ENCODE results near the gene MROH2A.
"Not testable (repeated sequence)": the region's sequence is repeated elsewhere in the genome, so short reads cannot be mapped to it uniquely, and the experiment has no call there.

MROH2A gene, protein sequence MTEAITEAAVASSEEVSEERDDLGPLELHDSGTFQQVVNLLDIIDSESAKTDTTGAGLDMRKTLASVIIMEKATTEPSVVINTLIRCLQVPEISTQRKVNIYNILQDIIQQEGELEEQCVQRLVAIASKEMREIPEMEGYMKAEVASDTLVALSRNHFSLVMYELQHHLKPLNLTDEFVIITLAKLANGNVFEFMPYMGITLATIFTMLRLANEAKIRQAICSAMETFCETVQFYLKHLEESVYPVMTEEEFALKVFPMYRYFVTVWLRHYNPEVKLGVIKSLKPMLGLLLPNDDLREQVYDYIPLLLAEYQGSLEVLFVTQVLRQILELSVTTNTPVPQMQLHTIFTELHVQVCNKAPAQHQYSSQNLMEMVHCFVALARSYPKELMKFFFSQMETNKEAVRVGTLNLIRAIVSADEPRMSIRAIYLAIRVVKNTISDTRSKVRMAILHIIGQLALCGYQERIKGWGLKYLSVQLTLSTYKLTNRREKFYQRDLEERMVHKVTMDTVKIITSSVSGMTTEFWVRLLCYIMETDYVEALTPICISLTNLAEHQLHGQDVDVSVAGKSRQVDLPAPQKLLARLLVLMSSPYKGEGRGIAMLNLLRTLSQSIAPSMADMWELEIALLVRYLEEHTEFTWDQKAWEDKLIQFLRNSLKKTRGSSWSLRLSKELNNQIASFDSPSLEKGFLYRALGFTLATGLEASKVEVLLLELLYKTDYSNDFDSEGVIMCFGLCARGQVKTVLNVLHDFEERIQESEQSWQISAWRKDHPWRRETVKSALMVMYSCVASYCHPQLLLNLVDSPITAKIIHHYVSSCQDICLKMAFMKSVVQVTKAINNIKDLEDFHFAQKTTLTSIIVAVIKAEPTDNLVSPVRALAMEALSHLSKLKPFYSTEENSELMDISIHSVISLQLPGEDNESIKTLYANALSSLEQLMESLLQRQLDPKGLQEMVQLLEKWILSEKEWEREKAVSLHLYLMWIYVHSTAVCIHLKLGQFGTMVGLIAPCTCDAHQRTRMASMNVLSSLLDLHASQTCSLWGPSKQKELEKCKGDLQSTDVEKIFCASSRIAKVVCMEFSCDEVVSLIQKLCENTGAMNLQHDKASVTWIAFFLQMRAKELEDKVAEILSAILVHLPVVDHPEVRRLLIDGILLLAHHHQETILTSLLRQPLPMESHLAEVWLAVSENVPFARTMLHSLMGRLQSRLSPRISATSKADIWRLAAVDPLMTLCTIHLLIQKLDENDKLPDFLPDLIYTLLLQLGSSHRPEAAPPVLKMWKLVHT (N-terminal part only)

DNA sequence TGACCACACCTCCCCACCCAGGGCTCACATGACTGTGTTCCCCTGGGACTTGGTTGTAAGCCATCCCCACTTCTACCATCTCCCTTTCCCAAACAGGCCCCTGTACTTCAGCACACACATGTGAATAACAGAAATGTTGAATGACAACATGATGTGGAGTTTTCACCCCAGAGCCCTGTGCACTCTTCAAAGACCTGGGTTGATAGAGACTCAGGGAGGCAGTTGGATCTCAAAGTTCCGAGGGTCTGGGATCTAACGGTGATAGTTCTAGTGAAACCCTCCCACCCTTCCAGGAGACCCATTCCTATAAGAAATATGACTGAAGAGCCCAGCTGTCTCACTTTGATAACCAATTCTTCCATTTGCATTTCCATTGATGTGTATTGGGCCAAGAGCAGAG lies at the start of gene MROH2A:
TSS of gene MROH2A (plus strand) at position 301 of the 400 bp plus-strand sequence. CDS start 1,029 bp downstream, outside the sequence.
- no peak within 1 kb of the TSS for H3K4me3 ChIP-seq (ENCODE audit: low read length)
- no peak for DNase-seq (ENCODE audit: low read depth)
- TF ChIP-seq, protein P1, sequence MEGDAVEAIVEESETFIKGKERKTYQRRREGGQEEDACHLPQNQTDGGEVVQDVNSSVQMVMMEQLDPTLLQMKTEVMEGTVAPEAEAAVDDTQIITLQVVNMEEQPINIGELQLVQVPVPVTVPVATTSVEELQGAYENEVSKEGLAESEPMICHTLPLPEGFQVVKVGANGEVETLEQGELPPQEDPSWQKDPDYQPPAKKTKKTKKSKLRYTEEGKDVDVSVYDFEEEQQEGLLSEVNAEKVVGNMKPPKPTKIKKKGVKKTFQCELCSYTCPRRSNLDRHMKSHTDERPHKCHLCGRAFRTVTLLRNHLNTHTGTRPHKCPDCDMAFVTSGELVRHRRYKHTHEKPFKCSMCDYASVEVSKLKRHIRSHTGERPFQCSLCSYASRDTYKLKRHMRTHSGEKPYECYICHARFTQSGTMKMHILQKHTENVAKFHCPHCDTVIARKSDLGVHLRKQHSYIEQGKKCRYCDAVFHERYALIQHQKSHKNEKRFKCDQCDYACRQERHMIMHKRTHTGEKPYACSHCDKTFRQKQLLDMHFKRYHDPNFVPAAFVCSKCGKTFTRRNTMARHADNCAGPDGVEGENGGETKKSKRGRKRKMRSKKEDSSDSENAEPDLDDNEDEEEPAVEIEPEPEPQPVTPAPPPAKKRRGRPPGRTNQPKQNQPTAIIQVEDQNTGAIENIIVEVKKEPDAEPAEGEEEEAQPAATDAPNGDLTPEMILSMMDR (IDR thresholded peaks at IDR 0.05; ENCODE audit: insufficient read depth, low read depth, low read length, missing control alignments), result no peak

DNA sequence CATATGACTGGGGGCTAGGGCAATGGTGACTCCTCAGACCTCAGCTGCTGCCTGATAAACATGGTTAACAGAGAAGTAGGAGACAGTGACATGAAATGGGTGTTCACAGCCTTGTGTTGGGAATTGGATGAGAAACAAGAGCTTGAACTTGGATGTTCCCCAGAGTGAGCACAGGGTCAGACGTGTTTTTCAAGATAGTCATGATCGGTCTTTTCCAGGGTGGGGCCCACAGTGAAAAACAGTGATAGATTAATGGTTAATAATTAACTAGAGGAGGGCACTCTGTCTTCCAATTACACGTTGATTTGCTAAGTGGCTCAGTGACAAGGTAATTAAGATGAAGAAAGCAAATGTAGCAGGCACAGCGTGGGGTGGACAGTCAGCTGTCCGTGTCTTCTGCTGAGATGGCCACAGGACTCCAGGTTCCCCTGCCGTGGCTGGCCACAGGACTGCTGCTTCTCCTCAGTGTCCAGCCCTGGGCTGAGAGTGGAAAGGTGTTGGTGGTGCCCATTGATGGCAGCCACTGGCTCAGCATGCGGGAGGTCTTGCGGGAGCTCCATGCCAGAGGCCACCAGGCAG lies 49.3 kb upstream of the MROH2A start, which contains the start of gene UGT1A3:
TSS of gene UGT1A3 (plus strand) at position 320 of the 579 bp plus-strand sequence. CDS start at position 405, 85 bp downstream.
- H3K4me3 ChIP-seq (ENCODE audit: low read length), result no peak within 1 kb of the TSS
- TF ChIP-seq, protein P1 (IDR thresholded peaks at IDR 0.05; ENCODE audit: insufficient read depth, low read depth, low read length, missing control alignments), result no peak
- no peak for DNase-seq (ENCODE audit: low read depth)

DNA sequence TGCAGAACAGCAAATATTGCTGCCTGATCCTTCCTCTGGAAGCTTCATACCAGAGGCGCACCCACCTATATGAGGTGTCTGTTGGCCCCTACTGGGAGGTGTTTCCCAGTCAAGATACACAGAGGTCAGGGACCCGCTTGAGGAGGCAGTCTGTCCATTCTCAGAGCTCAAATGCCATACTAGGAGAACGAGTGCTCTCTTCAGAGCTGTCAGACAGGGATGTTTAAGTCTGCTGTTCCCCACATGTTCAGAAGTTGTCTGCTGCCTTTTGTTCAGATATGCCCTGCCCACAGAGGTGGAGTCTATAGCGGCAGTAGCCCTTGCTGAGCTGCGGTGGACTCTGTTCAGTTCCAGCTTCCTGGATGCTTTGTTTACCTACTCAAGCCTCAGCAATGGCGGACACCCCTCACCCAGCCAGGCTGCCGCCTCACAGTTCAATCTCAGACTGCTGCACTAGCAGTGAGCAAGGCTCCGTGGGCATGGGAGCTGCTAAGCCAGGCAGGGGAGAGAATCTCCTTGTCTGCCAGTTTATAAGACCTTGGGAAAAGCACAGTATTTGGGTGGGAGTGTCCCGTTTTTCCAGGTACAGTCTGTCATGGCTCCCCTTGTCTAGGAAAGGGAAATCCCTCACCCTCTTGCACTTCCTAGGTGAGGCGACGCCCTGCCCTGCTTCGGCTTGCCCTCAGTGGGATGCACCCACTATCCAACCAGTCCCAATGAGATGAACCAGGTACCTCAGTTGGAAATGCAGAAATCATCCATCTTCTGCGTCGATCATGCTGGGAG lies 41.1 kb upstream of the MROH2A start:
- not testable (repeated sequence) for DNase-seq (ENCODE audit: low read depth); H3K4me3 ChIP-seq (ENCODE audit: low read length)

DNA sequence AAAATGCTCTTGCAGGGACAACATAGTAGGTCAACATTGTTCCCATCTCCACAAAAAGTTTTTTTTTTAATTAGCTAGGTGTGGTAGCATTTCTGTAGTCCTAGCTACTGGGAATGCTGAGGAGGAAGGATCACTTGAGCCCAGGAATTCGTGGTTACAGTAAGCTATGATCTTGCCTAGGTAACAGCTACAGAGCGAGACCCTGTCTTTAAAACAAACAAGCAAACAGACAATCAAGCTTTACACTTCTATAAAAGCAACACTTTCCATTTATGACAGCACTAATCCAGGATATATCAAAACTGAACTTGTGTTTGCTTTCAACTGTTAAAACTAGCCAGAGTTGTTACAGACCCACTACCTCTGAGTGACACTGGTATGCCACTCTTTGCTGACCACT lies 37.3 kb upstream of the MROH2A start:
- TF ChIP-seq, protein P1 (IDR thresholded peaks at IDR 0.05; ENCODE audit: insufficient read depth, low read depth, low read length, missing control alignments), result no peak
- H3K4me3 ChIP-seq (ENCODE audit: low read length), result no peak overlapping the region
- DNase-seq (ENCODE audit: low read depth), result no peak

DNA sequence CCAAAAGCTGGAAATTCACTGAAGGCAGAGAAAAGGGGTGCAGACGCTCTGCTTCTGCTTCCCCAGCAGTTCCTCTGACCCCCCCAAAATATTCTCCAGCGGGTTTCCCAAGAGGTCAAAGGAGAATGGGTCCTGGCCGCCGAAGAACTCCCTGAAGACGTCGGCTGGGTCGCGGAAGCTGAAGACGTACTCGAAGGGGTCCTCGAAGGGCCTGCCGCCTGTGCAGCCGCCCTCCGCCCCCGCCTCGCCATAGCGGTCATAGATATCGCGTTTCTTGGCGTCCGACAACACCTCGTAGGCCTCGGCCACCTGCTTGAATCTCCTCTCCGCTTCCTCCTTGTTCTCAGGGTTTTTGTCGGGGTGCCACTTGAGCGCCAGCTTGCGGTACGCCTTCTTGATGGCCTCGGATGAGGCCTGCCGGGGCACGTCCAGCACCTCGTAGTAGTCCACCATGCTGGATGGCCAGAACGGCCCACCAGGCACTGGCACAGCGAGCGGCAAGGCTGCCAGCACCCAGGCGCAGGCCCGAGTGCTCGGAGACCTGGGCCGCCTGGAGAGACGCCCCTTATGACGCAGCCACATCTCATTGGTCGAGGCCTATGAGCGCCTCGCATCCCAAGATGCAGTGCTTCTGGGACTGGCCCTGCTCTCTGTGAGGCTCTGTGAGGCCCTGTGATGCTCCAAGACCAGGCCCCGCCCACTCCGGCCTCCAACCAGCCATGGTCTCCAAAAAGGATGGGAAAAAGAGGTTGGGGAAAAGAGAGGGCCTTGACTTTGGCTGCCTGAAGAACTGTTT lies 34.5 kb upstream of the MROH2A start:
- no peak for DNase-seq (ENCODE audit: low read depth)
- TF ChIP-seq, protein P1 (IDR thresholded peaks at IDR 0.05; ENCODE audit: insufficient read depth, low read depth, low read length, missing control alignments), result no peak
- no peak overlapping the region for H3K4me3 ChIP-seq (ENCODE audit: low read length)
